ENCODE measurements around the gene FARS2.

FARS2 gene

DNA sequence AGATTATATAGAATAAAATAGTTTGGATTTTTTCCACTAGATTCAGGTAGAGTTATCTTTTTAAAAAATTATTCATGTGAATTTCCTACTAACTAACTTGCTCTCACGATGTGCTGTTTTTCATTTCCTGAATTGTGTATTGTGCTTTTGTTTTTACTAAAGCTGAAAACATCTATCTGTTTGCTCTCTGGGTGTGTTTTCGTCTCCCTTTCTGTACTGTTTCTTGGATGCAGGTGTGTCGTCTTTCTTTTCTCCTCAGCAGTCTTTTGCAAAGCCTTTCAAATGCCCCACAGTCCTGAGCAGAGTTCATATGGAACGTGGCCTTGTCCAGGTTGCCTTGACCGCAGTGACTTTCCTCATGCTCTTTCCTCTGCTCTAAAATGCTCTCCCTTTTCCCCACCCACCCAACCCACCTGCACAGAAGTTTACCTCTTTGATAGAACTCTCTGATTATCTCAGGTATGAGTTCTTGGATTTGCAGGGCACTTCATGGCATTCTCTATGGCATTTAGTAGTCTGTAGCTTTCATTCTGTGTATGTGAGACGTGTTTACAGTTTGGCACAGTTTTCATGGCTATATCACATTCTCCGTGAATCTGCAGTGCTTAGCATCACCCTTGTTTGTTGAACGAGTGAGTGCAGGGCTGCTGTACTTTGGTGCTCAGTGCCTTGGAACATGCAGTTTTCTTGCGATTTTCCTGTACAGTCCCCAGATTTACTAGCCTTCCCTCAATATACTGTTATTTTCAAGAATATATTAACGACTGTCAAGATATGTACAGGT is 77.1 kb downstream of the FARS2 start:
- no peak for TF ChIP-seq CTCF (conservative IDR thresholded peaks at IDR 0.05; ENCODE audit: low read depth)

DNA sequence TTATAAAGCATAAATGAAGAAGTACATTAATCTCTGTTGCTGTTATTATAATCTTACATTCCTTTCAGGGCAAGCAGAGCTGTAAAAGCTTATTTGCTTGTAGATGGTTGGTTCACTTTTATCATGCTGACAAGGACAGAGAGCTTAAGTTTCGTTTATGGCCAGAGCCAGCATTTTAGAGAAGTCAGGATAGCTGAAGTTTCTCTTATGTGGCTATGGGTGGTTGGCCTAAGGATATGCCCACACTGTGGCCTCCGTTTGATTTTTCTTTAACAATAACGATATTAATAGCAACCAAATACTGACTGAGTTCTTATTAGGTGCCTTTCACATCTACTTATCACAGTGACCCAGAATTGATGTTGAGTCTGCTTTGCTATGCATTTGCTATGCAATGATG is 78.5 kb downstream of the FARS2 start:
- H3K27ac ChIP-seq, result no peak overlapping the region
- POLR2A ChIA-PET (ENCODE audit: low non-redundant PET), result interaction anchor here (0.6 kb wide), 1 partner anchor 552 kb away, joined by 4 read pairs; no protein-coding TSS in a partner anchor
- no peak for TF ChIP-seq CTCF (conservative IDR thresholded peaks at IDR 0.05; ENCODE audit: low read depth)
- no peak for DNase-seq (ENCODE audit: low spot score)
- CTCF ChIA-PET, result interaction anchor here (0.7 to 1.1 kb wide), 3 partner anchors 10 to 42 kb away, joined by 3 to 5 read pairs (median 3); no protein-coding TSS in a partner anchor

More for the DNA sequence above, 77.1 kb downstream of the FARS2 start:
- no peak for DNase-seq (ENCODE audit: low spot score)
- POLR2A ChIA-PET (ENCODE audit: low non-redundant PET), result no interaction called here
- H3K27ac ChIP-seq, result no peak overlapping the region
- CTCF ChIA-PET, result no interaction called here

DNA sequence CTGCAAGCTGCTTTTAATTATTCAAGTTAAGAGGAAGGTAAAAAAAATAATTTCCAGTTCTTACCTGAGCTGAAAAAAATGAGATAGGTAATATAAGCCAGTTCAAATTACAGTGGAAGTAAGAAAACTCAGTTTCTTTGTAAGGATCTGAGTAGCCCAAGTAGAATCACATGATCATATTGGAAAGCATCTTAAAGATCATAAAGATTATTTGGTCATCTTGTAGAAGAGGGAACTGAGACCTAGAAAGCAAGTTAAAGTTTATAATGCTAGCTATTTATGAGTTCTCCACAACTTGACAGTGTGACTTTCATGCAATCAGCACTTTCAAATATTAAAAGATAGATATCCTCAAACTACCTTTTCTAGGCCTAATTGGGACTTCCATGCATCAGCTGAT is 80.5 kb downstream of the FARS2 start:
- TF ChIP-seq CTCF (conservative IDR thresholded peaks at IDR 0.05; ENCODE audit: low read depth), result no peak
- POLR2A ChIA-PET (ENCODE audit: low non-redundant PET), result no interaction called here
- H3K27ac ChIP-seq, result no peak overlapping the region
- CTCF ChIA-PET, result no interaction called here
- DNase-seq (ENCODE audit: low spot score), result no peak

DNA sequence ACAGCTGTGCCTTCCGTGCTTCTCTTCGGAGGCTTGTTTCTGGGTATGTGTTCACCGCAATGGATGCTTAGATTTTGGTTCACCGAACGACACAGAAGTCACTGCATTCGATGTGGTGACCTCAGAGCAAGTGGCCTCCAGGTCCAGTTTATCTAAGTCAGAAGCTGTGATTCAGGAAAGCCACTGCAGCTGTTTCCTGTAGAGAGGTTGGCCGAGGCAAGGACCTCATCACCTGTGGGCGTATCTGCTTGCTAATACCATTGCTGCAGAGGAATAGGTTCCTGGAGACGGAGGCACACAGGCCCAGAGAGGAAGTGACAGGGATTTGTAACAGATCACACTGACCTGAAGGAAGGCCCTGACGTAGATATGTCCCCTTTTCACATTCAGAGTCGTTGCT is 82.7 kb downstream of the FARS2 start:
- no peak for TF ChIP-seq CTCF (conservative IDR thresholded peaks at IDR 0.05; ENCODE audit: low read depth)
- no peak for DNase-seq (ENCODE audit: low spot score)
- POLR2A ChIA-PET (ENCODE audit: low non-redundant PET), result no interaction called here
- H3K27ac ChIP-seq, result no peak overlapping the region
- CTCF ChIA-PET, result interaction anchor here (1.1 kb wide), 1 partner anchor 18 kb away, joined by 3 read pairs; no protein-coding TSS in a partner anchor

DNA sequence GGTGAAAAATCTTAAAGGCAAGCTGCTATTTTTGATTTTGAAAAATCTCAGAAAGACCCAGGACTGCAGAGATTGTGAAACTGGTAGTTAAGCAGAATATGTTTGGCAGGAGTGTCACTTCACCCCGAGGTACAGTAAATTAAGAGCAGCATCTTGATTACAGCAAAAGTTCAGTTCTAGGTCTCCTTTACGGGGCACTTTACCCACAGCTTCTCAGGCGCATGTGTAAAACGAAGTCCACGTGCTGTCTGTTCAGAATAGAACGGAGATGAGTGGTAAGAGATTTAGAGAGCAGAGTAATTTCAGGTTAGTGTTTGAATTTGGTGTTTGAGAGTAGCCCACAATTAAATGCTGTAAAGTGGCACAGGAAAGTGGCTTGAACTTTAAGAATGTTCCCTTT is 84.0 kb downstream of the FARS2 start:
- TF ChIP-seq CTCF (conservative IDR thresholded peaks at IDR 0.05; ENCODE audit: low read depth), result no peak
- ChIA-PET POLR2A (ENCODE audit: low non-redundant PET) (no interaction called here), CTCF (interaction anchor here (0.5 to 0.7 kb wide), 5 partner anchors 12 to 593 kb away, joined by 3 to 5 read pairs (median 4); no protein-coding TSS in a partner anchor)
- no peak for DNase-seq (ENCODE audit: low spot score)
- H3K27ac ChIP-seq, result no peak overlapping the region

DNA sequence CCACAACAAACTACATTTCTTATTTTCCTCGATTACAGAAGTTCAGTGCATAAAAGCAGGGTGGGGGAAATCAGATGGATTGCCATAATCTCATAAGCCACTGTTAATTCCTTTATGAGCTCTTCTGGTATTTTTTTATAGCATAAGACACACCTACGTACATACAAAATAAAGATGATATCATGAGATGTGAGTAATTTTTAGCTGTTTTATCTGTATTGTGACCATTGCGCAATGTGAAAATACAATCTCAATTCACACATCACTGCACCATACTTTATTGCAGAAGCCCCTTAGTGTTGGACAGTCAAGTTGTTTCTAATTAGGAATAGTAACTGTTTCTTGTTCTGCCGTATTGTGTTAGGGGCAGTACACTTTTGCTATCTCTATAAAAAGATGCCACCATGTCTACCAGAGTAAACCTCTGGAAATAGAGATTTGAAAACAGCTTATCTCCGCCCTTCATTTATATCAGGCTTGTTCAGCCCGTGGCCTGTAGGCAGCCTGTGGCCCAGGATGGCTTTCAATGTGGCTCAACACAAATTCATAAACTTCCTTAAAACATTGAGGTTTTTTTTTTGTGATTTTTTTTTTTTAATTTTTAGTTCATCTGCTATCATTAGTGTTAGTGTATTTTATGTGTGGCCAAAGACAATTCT is 90.4 kb downstream of the FARS2 start:
- CTCF ChIA-PET, result interaction anchor here (1.2 kb wide), 1 partner anchor 48 kb away, joined by 3 read pairs; no protein-coding TSS in a partner anchor

More for the DNA sequence above, 90.4 kb downstream of the FARS2 start:
- POLR2A ChIA-PET (ENCODE audit: low non-redundant PET), result no interaction called here
- DNase-seq (ENCODE audit: low spot score), result no peak
- no peak overlapping the region for H3K27ac ChIP-seq
- TF ChIP-seq CTCF (conservative IDR thresholded peaks at IDR 0.05; ENCODE audit: low read depth), result no peak
